Amygdala (tissue), 56 donors: ENCODE results near the gene DHX8.

Experiments used
- DNase-seq, 56 donors: peaks; one replicate each; lab custom pipeline; 2025; lab: John Stamatoyannopoulos, UW

The DHX8 gene

DNA sequence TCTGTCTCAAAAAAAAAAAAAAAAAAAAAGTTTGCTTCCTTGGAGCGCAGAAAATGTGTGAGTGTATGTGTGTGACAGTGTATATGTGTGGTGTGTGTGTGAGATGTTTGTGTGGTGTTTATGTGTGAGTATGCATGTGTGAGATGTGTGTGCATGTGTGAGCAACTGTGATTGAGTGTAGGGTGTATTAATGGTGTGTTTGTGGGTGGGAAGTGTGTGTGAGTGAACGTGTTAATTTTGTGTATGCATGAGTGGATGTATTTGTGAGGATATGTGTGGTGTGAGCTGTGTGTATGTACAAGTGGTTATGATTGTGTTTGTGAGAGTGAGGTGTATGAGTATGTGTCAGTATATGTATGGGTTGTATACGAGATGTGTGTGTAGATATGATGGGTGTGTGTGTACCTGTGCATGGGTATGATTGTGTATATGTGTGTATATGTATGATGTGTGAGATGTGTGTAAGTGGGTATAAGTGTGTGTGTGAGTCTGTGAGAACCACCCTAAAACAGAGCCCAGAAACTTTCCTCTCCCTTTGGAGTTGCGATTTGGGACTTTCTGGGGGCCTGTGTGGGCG is 84.8 kb downstream of the DHX8 start:
- DNase-seq = no peak

DNA sequence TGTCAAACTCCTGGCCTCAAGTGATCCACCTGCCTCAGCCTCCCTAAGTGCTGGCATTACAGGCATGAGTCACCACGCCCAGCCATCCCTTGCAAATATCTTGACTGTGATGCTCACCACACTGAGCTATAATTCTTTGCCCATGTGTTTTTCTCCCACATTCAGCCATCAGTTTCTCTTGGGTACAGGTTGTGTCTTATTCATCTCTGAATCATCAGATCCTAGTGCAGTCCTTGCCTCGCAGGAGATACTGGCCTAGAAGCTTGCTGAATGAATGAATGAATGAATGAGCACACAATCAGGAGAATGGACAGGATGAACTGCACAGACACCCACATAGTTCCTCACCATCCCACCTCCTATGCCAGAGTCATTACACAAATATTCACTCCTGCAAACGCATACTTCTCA is 86.7 kb downstream of the DHX8 start:
- peak in 9 of 56 donors; percentile 5 to 30 (median 11) for DNase-seq

DNA sequence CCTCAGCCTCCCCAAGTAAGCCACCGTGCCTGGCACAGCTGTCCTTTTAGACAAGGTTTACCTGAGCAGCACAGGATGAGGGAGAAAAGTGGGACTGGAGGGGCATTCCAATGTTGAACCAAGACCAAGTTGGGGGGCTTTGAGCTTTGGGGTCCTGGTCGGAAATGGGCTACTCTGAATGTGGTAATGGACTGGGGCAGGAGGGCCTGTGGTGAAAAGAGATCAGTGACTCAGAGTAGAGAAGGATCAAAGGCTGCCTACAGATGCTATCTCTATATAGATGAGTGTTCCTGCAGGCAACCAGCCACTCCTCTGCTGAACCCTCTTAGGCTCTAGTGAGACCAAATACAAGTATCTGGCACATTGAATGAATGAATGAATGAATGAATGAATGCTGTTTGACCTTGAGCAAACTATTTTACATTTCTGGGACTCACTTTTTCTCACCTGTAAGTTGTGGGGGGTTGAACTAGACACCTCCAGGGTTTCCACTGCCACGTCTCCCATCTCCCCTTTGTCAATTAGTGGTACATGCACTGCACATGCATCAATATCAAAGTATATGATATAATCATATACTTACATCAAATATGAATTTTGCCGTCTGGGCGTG is 88.7 kb downstream of the DHX8 start:
- DNase-seq = no peak

- no peak for DNase-seq
These were observed 90.0 kb downstream of the DHX8 start for GRCh38 chr17:43573579-43574321.

GRCh38 chr17:43574348-43574747 is 90.6 kb downstream of the DHX8 start:
- DNase-seq = no peak

DNA sequence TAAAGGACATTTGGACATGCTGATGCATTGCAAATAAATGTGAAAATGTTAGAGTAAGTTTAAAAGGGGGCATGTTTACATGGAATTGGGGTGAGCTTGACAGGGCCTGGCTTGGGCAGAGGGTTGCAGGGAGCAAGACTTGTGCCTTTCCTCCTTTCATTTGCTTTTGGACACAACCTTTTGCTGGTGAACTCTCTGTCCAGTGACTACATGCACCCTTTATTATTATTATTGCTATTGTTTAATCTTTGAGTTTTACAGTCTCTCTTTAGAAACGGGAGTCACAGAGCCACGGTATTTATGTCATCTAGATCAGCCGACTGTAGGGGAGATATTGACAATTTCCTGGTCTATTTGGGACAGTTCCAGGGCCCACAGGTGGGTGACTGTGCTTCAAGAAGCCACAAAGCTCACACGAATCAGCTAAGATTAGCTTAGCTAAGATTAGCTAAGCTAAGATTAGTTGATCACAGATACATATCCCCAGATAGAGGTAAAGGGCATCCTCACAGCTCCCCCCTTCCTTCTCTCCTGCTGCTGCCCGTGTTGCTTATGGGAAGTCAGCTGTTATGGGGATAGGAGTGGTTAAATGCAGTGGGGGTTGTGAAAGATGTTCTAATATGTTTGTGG is 91.2 kb downstream of the DHX8 start:
- no peak for DNase-seq
